Gastroesophageal sphincter (tissue), 3 donors: ENCODE measurements around the gene SOX6.

Source experiments
- CTCF ChIP-seq, 4 experiments: fragments of 200-600 bp in 2 of 4; fragments of 450-650 bp in 2 of 4; sonication (generic) in 1 of 4; IDR thresholded peaks; one replicate each; pipeline ENCODE4 v1.5.1; 2017 to 2019; ENCODE audit warnings: antibody characterized with exemption in 4 of 4, mild to moderate bottlenecking in 2 of 4, moderate library complexity in 2 of 4
- EP300 ChIP-seq: sonication (generic); formaldehyde crosslinking; IDR thresholded peaks from one replicate; pipeline ENCODE4 v1.6.1; 2017; ENCODE audit warnings: antibody characterized with exemption, mild to moderate bottlenecking
- POLR2A ChIP-seq, 2 donors: fragments of 450-650 bp; IDR thresholded peaks; one replicate each; pipeline ENCODE4 v1.6.1; 2017; ENCODE audit warnings: antibody characterized with exemption in 2 of 2, mild to moderate bottlenecking in 2 of 2, moderate library complexity in 1 of 2

- TF ChIP-seq CTCF (IDR thresholded peaks at IDR 0.05) (no peak), POLR2A (IDR thresholded peaks at IDR 0.05) (no peak), EP300 (no peak)
Observed at GRCh38 chr11:16223558-16223957, 132.8 kb downstream of the SOX6 start.
